ENCODE measurements around the gene FAM241A.

The FAM241A gene

GRCh38 chr4:112214390-112215264 lies 69.4 kb downstream of the FAM241A start:
- peak; percentile 27 for DNase-seq

GRCh38 chr4:112219826-112220366 lies 74.6 kb downstream of the FAM241A start:
- no peak for DNase-seq

GRCh38 chr4:112222219-112222955 lies 77.1 kb downstream of the FAM241A start:
- DNase-seq = no peak

GRCh38 chr4:112225157-112225556 lies 79.9 kb downstream of the FAM241A start:
- no peak for DNase-seq

- peak; percentile 96 for DNase-seq
Measured at GRCh38 chr4:112230879-112231778, 85.9 kb downstream of the FAM241A start.

GRCh38 chr4:112231779-112232713 lies 86.8 kb downstream of the FAM241A start, which contains the start of gene AP1AR:
Gene AP1AR (plus strand): TSS chr4:112231787. CDS start chr4:112232092, 305 bp downstream.
- DNase-seq = peak; percentile 75

GRCh38 chr4:112234952-112235609 lies 89.8 kb downstream of the FAM241A start:
- peak; percentile 88 for DNase-seq

- no peak for DNase-seq
Measured at GRCh38 chr4:112236040-112236439, 90.8 kb downstream of the FAM241A start.

GRCh38 chr4:112238833-112239232 lies 93.6 kb downstream of the FAM241A start:
- no peak for DNase-seq
